Stomach (tissue), 4 donors: ENCODE measurements around the gene KANTR.

Source experiments
- CTCF ChIP-seq, 7 experiments: fragments of 450-650 bp in 4 of 7; fragments of 200-600 bp in 3 of 7; sonication (generic) in 3 of 7; IDR thresholded peaks; one replicate each; pipeline ENCODE4 v1.5.1; 2016 to 2019; ENCODE audit warnings: antibody characterized with exemption in 7 of 7, control low read depth in 2 of 7, mild to moderate bottlenecking in 1 of 7
- POLR2AphosphoS5 ChIP-seq, 3 donors: sonication (generic); formaldehyde crosslinking; IDR thresholded peaks; one replicate each; pipeline ENCODE4 v1.6.1; 2016; ENCODE audit warnings: antibody characterized with exemption in 3 of 3

GRCh38 chrX:53071064-53071463, 22.9 kb upstream of the KANTR start:
- TF ChIP-seq POLR2AphosphoS5 (IDR thresholded peaks at IDR 0.05) (no peak), CTCF (IDR thresholded peaks at IDR 0.05) (no peak)
